GM12891 (cell line): Measurements from ENCODE around the gene DPEP1.
A peak's percentile ranks its signal among the peaks of the same experiment; 100 is the strongest.

ENCODE experiments used
- DNase-seq: peaks from one replicate; pipeline ENCODE4 v3.0.0; 2011; ENCODE audit warnings: low spot score; ENCODE audit not compliant: insufficient read length
- FAIRE-seq: peaks from 2 replicates; lab custom pipeline; 2011; peaks lifted over from hg19 to GRCh38; lab: Jason Lieb, UNC
- PAX5 ChIP-seq: IDR thresholded peaks from 2 replicates; pipeline ENCODE4 v1.6.1; 2011; ENCODE audit warnings: low read length, moderate library complexity, mild to moderate bottlenecking; ENCODE audit not compliant: insufficient read depth, severe bottlenecking
- POLR2A ChIP-seq: IDR thresholded peaks from 2 replicates; pipeline ENCODE4 v1.6.1; 2011; ENCODE audit warnings: low read depth, low read length, control low read depth
- POLR2AphosphoS5 ChIP-seq: IDR thresholded peaks from 2 replicates; pipeline ENCODE4 v1.6.1; 2011; ENCODE audit warnings: low read depth, low read length, control low read depth
- POU2F2 ChIP-seq: IDR thresholded peaks from 2 replicates; pipeline ENCODE4 v1.6.1; 2011; ENCODE audit warnings: low read depth, mild to moderate bottlenecking, control low read depth, low read length, moderate library complexity
- SPI1 ChIP-seq: IDR thresholded peaks from 2 replicates; pipeline ENCODE4 v1.6.1; 2011; ENCODE audit warnings: low read depth, low read length, control low read depth
- TAF1 ChIP-seq: IDR thresholded peaks from 2 replicates; pipeline ENCODE4 v1.6.1; 2011; ENCODE audit warnings: low read depth, low read length, control low read depth

DPEP1 gene

DNA sequence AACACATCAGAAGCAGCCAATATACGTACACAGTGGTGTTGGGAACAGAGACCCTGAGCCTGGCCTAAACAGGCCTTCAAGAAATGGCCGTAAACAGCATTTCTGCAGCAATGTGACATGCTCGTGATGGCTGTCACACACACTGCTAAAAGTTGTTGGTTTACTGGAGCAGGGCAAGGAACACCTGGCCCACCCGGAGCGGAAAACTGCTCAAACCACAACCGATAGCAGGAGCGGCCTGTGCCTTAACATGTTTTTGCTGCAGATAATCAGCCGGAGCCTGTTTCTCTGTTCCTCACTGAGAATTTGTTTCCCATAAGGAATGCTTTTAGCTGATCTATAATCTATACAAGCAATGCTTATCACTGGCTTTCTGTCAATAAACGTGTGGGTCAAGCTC, 6.0 kb upstream of the DPEP1 start:
- FAIRE-seq = no peak
- TF ChIP-seq PAX5 (no peak), POU2F2 (no peak), POLR2AphosphoS5 (no peak), TAF1 (no peak), POLR2A (no peak), SPI1 (no peak)
- no peak for DNase-seq

DNA sequence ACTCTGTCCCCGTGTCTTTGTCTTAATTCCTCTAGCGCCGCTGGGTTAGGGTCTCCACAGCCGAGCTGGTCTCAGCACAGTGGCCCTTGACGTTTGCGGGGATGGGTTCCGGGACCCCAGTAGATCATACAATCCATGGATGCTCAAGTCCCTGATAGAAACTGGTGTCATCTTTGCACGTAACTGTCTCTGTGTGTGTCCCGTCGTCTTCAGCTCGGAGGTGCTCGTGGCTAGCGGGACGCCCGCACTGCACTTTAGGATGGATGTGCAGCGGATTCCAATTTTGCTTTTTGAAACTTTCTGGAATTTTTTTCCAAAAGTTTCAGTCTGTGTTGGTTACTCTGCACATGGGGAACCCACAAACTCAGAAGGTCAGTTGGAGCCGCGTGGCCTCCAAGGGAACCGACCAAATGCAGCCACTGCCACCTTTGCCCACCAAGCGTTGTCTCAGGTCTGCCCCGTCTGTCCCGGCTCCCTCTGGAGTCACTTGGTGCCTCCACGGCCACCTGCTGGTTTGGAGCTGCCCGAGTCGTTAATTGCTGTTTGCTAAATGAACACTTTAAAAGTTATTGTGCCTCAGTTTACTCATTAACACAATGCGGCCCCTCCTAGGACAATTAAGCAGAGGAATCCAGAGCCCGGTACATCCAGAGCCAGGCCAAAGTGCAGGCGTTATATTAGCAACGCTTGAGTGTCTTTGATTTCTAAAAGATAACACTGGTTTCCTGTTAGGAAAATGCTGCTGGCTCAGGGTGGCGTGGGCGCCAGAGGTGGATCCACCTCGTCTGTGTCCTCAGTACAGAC, 5.3 kb upstream of the DPEP1 start:
- no peak for TF ChIP-seq TAF1
- FAIRE-seq (no peak), DNase-seq (no peak)

DNA sequence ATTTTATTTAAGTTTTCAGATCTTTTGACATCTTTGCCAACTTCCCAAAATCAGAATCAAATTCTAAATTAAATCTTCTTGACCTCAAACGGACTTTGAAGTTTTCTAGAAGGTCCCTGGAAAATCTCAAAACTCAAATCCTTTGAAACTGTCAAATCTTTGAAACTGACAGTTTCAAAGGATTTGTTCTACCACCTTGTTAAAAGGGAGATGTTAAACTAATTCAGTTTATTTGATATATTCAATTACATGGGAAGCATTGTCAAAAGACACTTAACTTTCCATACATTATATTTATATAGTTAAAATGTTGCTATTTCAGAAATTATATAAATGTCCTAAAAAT, 3.4 kb upstream of the DPEP1 start:
- DNase-seq (no peak), FAIRE-seq (no peak)
- TF ChIP-seq POU2F2 (no peak), TAF1 (no peak), POLR2A (no peak), SPI1 (no peak), PAX5 (no peak), POLR2AphosphoS5 (no peak)

DNA sequence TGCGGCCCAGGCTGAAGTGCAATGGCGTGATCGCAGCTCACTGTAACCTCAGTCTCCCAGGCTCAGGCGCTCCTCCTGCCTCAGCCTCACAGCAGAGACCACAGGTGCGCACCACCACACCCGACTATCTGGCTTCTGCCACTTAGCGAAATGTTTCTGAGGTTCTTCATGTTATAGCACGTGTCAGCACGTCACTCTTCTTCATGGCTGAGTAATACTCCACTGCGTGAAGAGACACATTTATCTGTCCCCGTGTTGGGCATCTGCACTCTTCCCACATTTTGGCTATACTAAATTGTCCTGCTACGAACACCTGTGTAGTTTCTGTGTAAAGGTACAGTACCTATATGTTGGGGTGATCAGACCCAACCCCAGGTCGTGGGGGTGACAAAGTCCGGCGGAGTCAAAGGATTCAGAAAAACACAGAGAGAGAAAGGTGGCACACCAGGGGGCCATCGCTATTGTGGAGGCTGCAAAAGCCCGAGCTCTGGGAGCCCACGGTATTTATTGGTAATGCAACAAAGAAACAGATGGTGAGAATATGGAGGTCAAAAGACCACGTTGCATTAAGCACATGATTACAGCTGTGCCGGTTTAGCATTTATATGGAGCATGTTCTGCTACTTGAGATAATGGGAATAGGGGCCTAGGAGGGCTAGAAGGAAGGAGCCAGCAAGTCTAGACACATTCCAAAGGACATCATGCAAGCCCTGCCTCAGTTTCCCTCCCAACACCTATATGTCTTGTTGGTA, 851 bp upstream of the DPEP1 start:
- TF ChIP-seq TAF1 = no peak
- no peak for TF ChIP-seq PAX5
- TF ChIP-seq POLR2A = no peak
- no peak for TF ChIP-seq SPI1
- no peak for TF ChIP-seq POLR2AphosphoS5
- no peak for TF ChIP-seq POU2F2
- FAIRE-seq (no peak), DNase-seq (no peak)

DNA sequence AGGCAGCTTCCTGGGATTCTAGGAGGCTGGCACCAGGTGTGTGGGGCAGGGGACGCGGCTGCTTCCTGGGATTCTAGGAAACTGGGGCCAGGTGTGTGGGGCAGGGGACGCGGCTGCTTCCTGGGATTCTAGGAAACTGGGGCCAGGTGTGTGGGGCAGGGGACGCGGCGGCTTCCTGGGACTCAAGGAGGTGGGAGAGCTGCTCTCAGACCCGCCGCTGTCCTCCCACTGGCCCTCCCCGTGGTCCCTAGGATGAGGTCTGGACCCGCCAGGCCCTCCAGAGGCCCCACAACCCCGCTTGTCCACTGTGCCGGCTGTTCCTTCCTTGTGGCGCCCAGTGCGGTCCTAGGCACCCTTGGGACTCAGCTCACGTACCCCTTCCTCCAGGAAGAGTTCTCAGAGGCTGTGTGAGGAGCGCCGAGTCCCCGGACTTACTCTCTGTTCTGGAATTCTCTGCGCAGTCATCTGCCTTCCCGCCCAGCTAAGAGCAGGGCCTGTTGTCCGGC, 565 bp downstream of the DPEP1 start:
- DNase-seq = no peak
- TF ChIP-seq POLR2A (no peak), TAF1 (no peak), POU2F2 (no peak), SPI1 (no peak), PAX5 (no peak), POLR2AphosphoS5 (no peak)
- FAIRE-seq = no peak

DNA sequence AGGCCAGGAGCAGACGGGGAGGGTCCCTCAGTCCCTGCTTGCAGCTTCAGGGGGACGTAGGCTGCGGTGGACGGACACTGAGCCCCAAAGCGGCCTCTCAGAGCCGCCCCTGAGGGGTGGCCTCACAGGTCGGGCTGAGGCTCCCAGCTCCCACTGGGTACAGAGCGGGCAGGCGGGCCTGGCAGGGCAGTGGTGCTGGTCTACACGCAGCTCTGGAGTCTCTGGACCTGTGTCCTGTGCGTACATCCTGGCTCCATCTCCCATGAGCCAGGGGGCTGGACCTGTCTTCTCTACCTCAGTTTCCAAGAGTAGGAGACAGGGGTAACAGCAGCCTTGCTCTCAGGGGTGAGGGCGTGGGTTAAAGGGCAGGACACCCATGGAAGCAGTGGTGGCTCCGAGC, 1.7 kb downstream of the DPEP1 start:
- TF ChIP-seq POLR2A (no peak), TAF1 (no peak), POLR2AphosphoS5 (no peak), PAX5 (no peak), POU2F2 (no peak), SPI1 (no peak)
- FAIRE-seq (no peak), DNase-seq (no peak)

DNA sequence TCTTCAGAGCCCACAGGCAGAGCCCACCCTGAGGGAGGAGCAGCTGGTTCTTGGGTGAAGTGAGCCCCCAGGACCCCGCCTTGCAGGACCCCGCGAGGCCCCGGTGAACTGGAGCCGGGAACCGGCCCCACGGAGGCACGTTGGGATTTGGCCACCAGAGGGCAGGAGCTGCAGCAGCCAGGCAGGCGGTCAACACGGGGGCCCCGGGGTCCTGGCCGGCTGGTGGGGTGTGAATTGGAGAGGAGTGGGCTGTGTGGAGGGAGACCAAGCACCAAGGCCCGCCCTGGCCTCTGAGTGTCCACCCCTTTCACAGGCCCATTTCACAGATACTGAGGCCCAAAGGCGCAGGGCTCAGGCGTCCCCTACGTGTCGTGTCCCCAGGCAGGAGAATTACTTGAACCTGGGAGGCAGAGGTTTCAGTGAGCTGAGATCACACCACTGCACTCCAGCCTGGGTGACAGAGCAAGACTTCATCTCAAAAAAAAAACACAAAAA, 2.2 kb downstream of the DPEP1 start:
- DNase-seq (peak; percentile 74), FAIRE-seq (no peak)
- TF ChIP-seq POLR2A = no peak
- TF ChIP-seq PAX5 = no peak
- TF ChIP-seq SPI1 = no peak
- no peak for TF ChIP-seq TAF1
- TF ChIP-seq POU2F2 = no peak
- TF ChIP-seq POLR2AphosphoS5 = no peak

DNA sequence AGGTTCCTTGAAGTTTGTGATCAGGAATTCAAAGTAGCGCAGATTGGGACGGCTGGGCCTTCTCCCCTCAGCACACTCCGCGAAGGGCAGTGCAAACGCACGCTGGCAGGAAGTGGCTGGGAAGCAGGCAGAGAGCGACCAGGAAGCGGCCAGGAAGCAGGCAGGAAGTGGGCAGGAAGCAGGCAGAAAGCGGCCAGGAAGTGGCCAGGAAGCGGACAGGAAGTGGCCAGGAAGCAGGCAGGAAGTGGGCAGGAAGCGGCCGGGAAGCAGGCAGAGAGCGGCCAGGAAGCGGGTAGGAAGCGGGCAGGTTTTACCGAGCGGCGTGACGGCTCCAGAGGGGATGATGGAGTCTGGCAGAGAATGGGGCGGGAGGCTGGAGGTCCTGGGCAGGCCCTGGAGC, 3.2 kb downstream of the DPEP1 start:
- DNase-seq (no peak), FAIRE-seq (no peak)
- TF ChIP-seq SPI1 = no peak
- TF ChIP-seq POLR2A = no peak
- no peak for TF ChIP-seq TAF1

DNA sequence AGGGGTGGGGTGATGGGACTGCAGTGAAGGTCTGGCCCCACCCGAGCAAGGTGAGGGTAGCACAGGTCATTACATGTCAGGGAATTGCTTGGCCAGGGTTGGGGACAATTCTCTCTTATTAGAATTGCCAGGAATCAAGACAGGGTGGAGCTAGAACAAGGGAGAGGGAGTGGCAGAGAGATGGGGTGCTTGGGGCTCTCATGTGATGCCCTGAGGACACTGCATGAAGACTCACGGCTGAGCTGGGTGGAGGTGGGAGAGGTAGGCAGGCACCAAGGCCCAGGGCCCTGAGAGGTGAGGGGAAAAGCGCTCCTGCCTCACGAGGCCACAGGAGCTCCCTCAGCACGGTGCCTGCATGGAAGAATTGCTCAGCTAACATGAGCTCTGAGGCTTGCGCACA, 3.6 kb downstream of the DPEP1 start:
- DNase-seq (no peak), FAIRE-seq (no peak)
- TF ChIP-seq POLR2AphosphoS5 (no peak), POU2F2 (no peak), POLR2A (no peak), SPI1 (no peak), PAX5 (no peak), TAF1 (no peak)

DNA sequence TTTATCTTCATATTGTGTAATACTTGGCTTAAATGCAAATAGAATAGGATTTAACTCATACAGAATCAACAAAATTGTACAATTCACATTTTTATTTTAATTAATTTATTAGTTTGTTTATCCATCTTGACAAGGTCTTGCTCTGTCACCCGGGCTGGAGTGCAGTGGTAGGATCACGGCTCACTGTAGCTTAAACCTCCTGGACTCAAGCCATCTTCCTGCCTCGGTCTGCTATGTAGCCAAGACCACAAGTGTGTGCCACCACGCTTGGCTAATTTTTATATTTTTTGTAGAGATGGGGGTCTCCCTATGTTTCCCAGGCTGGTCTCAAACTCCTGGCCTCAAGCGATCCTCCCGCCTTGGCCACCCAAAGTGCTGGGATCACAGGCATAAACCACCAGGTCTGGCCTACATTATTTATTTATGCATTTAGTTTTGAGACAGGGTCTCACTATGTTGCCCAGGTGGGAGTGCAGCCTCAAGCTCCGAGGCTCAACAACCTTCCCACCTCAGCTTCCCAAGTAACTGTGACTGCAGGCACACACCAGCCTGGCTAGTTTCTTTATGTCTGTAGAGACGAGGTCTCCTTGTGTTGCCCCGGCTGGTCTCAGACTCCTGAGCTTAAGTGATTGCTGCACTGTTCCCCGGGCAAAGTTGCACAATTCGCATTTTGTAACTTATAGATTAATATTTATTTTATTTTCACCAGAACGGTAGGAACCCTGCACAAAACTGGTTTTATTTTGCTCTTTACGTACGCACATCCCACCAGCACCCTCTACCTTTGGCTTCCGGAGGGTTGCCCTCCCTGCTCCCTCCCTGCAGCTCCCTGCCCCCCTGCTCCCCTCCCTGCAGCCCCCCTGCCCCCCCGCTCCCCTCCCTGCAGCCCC, 4.9 kb downstream of the DPEP1 start:
- DNase-seq = no peak
- FAIRE-seq = no peak
- TF ChIP-seq POLR2AphosphoS5 (no peak), SPI1 (no peak), TAF1 (no peak), POLR2A (no peak), PAX5 (no peak), POU2F2 (no peak)
